Measurements from ENCODE around the gene LAMA2.
A peak's percentile ranks its signal among the peaks of the same experiment; 100 is the strongest.

Gene LAMA2

DNA sequence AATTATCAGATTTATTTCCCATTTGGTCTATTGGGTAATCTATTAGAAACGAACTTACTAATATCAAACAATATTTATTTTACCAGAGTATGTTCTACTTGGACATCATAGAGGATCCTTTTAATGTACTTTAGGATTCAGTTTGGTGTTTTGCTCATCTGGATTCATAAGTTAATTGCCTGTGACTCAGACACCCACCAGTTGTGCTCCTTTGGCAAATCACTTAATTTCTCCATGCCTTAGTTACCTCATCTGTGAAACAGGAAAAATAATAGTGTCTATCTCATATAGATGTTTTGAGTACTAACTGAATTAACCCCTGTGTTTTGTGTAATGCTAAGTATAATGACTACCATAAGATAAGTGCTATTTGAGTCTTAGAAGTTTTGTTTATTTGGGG is 292.1 kb downstream of the LAMA2 start:
- no peaks in the 10 kb centered on the region for H3K36me3 ChIP-seq (ENCODE audit: control insufficient read depth in 1 of 2, insufficient read depth in 2 of 2, low read depth in 1 of 2, low read length in 2 of 2)
- no peak overlapping the region for H2BK5ac ChIP-seq (ENCODE audit: low read depth, low read length, poor library complexity, severe bottlenecking)

DNA sequence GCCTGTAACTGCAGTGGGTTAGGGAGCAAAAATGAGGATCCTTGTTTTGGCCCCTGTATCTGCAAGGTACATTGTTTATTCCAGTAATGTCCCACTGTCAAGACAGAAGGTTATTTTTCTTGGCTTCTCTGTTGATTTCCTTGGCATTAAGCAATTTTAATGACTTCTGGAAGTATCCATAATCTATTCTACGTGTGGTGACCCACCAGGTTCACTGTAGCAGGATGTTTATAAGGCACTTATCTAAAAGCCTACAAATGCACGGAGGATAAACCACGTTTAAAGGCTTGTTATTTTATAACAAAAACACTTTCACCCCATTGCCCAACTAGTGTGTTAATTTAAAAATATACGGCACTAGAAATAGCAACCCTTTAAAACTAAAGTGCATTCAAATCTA is 294.9 kb downstream of the LAMA2 start:
- H2BK12ac ChIP-seq (ENCODE audit: low read length in 2 of 2): peak overlapping the region in 1 of 2 experiments; percentile 84
- no peaks in the 10 kb centered on the region for H3K4me1 ChIP-seq (ENCODE audit: control insufficient read depth, insufficient read depth, low read depth, low read length)
- no peaks in the 10 kb centered on the region for H3K79me1 ChIP-seq (replicated peaks; ENCODE audit: low read length, poor library complexity, severe bottlenecking)
- no peak for DNase-seq
- no peak overlapping the region for H3K14ac ChIP-seq (ENCODE audit: low read length in 2 of 2)
- H3K9ac ChIP-seq (ENCODE audit: low read length): no peak overlapping the region
- H4K91ac ChIP-seq (ENCODE audit: low read length): no peak overlapping the region
- no peaks in the 10 kb centered on the region for H3K36me3 ChIP-seq (ENCODE audit: control insufficient read depth in 1 of 2, insufficient read depth in 2 of 2, low read depth in 1 of 2, low read length in 2 of 2)
- H2BK5ac ChIP-seq (ENCODE audit: low read depth, low read length, poor library complexity, severe bottlenecking): no peak overlapping the region
- no peak overlapping the region for H3K4me2 ChIP-seq (ENCODE audit: low read length, poor library complexity, severe bottlenecking)
- H3K27me3 ChIP-seq (ENCODE audit: control insufficient read depth in 1 of 2, insufficient read depth in 1 of 2, low read length in 2 of 2): no peaks in the 10 kb centered on the region
- H3K4ac ChIP-seq (ENCODE audit: low read depth in 1 of 2, low read length in 2 of 2): no peak overlapping the region
- no peak overlapping the region for H2AK5ac ChIP-seq (ENCODE audit: low read length, severe bottlenecking)
- no peaks in the 10 kb centered on the region for H3K9me3 ChIP-seq (ENCODE audit: control insufficient read depth, low read length)
- no peak overlapping the region for H4K8ac ChIP-seq (ENCODE audit: low read length)
- no peak overlapping the region for H2BK120ac ChIP-seq (ENCODE audit: low read depth, low read length)
- H3K18ac ChIP-seq (ENCODE audit: low read depth in 1 of 2, low read length in 2 of 2): peak overlapping the region in 1 of 2 experiments; percentile 66
- 7% methylated on average over 3 of the region's 4 CpGs for WGBS
- no peak overlapping the region for H3K4me3 ChIP-seq (ENCODE audit: insufficient read depth in 1 of 2, low read depth in 1 of 2, low read length in 2 of 2)
- no peak overlapping the region for H3K27ac ChIP-seq (ENCODE audit: low read length, poor library complexity, severe bottlenecking)
- no peak overlapping the region for H2BK15ac ChIP-seq (ENCODE audit: low read depth, poor library complexity, severe bottlenecking)
- no peak overlapping the region for H3K23ac ChIP-seq (ENCODE audit: low read length in 2 of 2)
- no peak overlapping the region for H2AFZ ChIP-seq (ENCODE audit: low read depth, low read length)

More for the DNA sequence above, 292.1 kb downstream of the LAMA2 start:
- H2BK12ac ChIP-seq (ENCODE audit: low read length in 2 of 2): no peak overlapping the region
- no peaks in the 10 kb centered on the region for H3K9me3 ChIP-seq (ENCODE audit: control insufficient read depth, low read length)
- H4K8ac ChIP-seq (ENCODE audit: low read length): no peak overlapping the region
- DNase-seq: no peak
- H2AK5ac ChIP-seq (ENCODE audit: low read length, severe bottlenecking): no peak overlapping the region
- H2AFZ ChIP-seq (ENCODE audit: low read depth, low read length): no peak overlapping the region
- no peak overlapping the region for H2BK120ac ChIP-seq (ENCODE audit: low read depth, low read length)
- no peak overlapping the region for H3K18ac ChIP-seq (ENCODE audit: low read depth in 1 of 2, low read length in 2 of 2)
- WGBS: no CpG with 5 or more reads among the region's 1 CpG
- H3K4me3 ChIP-seq (ENCODE audit: insufficient read depth in 1 of 2, low read depth in 1 of 2, low read length in 2 of 2): no peak overlapping the region
- no peaks in the 10 kb centered on the region for H3K4me1 ChIP-seq (ENCODE audit: control insufficient read depth, insufficient read depth, low read depth, low read length)
- H3K4ac ChIP-seq (ENCODE audit: low read depth in 1 of 2, low read length in 2 of 2): no peak overlapping the region
- no peak overlapping the region for H4K91ac ChIP-seq (ENCODE audit: low read length)
- H3K4me2 ChIP-seq (ENCODE audit: low read length, poor library complexity, severe bottlenecking): no peak overlapping the region
- H3K27me3 ChIP-seq (ENCODE audit: control insufficient read depth in 1 of 2, insufficient read depth in 1 of 2, low read length in 2 of 2): no peaks in the 10 kb centered on the region
- H3K14ac ChIP-seq (ENCODE audit: low read length in 2 of 2): no peak overlapping the region
- H2BK15ac ChIP-seq (ENCODE audit: low read depth, poor library complexity, severe bottlenecking): no peak overlapping the region
- H3K27ac ChIP-seq (ENCODE audit: low read length, poor library complexity, severe bottlenecking): no peak overlapping the region
- H3K9ac ChIP-seq (ENCODE audit: low read length): no peak overlapping the region
- H3K79me1 ChIP-seq (replicated peaks; ENCODE audit: low read length, poor library complexity, severe bottlenecking): no peaks in the 10 kb centered on the region
- H3K23ac ChIP-seq (ENCODE audit: low read length in 2 of 2): no peak overlapping the region

DNA sequence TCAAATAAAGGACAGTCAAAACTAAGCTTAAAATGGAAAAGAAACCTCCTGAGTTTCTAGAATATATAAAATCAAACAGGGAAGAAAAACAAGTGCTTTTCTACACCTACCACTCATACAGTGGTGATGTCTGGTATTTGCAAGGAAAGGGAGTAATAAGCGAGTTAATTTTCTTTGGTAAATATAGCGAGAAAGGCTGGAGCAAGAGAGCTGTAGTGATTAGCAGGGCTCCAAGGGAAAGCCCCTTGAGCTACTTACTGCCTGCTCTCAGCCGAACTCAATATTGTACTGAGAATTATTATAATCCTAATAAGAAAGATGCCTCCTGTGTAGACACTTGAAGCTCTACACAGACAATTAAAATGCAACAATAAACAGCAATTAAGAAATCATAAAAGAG is 296.3 kb downstream of the LAMA2 start:
- no peak overlapping the region for H3K4me2 ChIP-seq (ENCODE audit: low read length, poor library complexity, severe bottlenecking)
- H2BK5ac ChIP-seq (ENCODE audit: low read depth, low read length, poor library complexity, severe bottlenecking): no peak overlapping the region
- H4K8ac ChIP-seq (ENCODE audit: low read length): no peak overlapping the region
- no peak overlapping the region for H3K23ac ChIP-seq (ENCODE audit: low read length in 2 of 2)
- H3K36me3 ChIP-seq (ENCODE audit: control insufficient read depth in 1 of 2, insufficient read depth in 2 of 2, low read depth in 1 of 2, low read length in 2 of 2): no peaks in the 10 kb centered on the region
- no peak overlapping the region for H3K14ac ChIP-seq (ENCODE audit: low read length in 2 of 2)
- H3K4me1 ChIP-seq (ENCODE audit: control insufficient read depth, insufficient read depth, low read depth, low read length): no peaks in the 10 kb centered on the region
- H3K79me1 ChIP-seq (replicated peaks; ENCODE audit: low read length, poor library complexity, severe bottlenecking): no peaks in the 10 kb centered on the region
- H3K4ac ChIP-seq (ENCODE audit: low read depth in 1 of 2, low read length in 2 of 2): no peak overlapping the region
- H3K27me3 ChIP-seq (ENCODE audit: control insufficient read depth in 1 of 2, insufficient read depth in 1 of 2, low read length in 2 of 2): no peaks in the 10 kb centered on the region
- H3K9ac ChIP-seq (ENCODE audit: low read length): no peak overlapping the region
- 100% methylated on average over 1 of the region's 3 CpGs for WGBS
- no peak overlapping the region for H3K18ac ChIP-seq (ENCODE audit: low read depth in 1 of 2, low read length in 2 of 2)
- H2BK12ac ChIP-seq (ENCODE audit: low read length in 2 of 2): no peak overlapping the region
- no peak overlapping the region for H3K27ac ChIP-seq (ENCODE audit: low read length, poor library complexity, severe bottlenecking)
- no peak overlapping the region for H2BK15ac ChIP-seq (ENCODE audit: low read depth, poor library complexity, severe bottlenecking)
- H2AK5ac ChIP-seq (ENCODE audit: low read length, severe bottlenecking): no peak overlapping the region
- H3K9me3 ChIP-seq (ENCODE audit: control insufficient read depth, low read length): no peaks in the 10 kb centered on the region
- no peak overlapping the region for H2BK120ac ChIP-seq (ENCODE audit: low read depth, low read length)
- H3K4me3 ChIP-seq (ENCODE audit: insufficient read depth in 1 of 2, low read depth in 1 of 2, low read length in 2 of 2): no peak overlapping the region
- H4K91ac ChIP-seq (ENCODE audit: low read length): no peak overlapping the region
- H2AFZ ChIP-seq (ENCODE audit: low read depth, low read length): no peak overlapping the region
- DNase-seq: no peak

DNA sequence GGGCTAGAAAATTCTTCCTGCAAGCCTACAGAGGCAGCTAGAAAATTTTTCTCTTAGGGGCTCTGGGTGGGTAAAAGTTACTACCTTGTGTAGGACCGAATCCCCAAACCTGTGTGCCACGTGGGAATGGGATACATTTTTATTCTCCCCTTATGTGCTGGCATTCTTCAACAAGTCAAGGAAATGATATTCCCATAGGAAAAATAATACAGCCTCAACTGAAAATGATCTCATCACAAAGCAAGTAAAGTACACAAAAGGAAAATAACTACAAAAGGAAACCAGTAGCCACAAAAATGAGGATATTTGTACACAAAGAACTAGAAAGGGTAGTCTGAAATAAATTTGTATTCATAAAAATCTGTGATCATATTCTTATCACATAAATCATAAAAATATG is 298.1 kb downstream of the LAMA2 start:
- Histone ChIP-seq H3K23ac (ENCODE audit: low read length in 2 of 2) (no peak overlapping the region), H3K4me2 (ENCODE audit: low read length, poor library complexity, severe bottlenecking) (no peak overlapping the region), H2BK120ac (ENCODE audit: low read depth, low read length) (no peak overlapping the region), H2BK15ac (ENCODE audit: low read depth, poor library complexity, severe bottlenecking) (no peak overlapping the region), H3K27ac (ENCODE audit: low read length, poor library complexity, severe bottlenecking) (no peak overlapping the region), H3K4ac (ENCODE audit: low read depth in 1 of 2, low read length in 2 of 2) (peak overlapping the region in 1 of 2 experiments; percentile 10), H3K9me3 (ENCODE audit: control insufficient read depth, low read length) (no peaks in the 10 kb centered on the region), H3K79me1 (replicated peaks; ENCODE audit: low read length, poor library complexity, severe bottlenecking) (no peaks in the 10 kb centered on the region), H3K9ac (ENCODE audit: low read length) (peak overlapping the region; percentile 20), H2AK5ac (ENCODE audit: low read length, severe bottlenecking) (no peak overlapping the region), H3K36me3 (ENCODE audit: control insufficient read depth in 1 of 2, insufficient read depth in 2 of 2, low read depth in 1 of 2, low read length in 2 of 2) (no peaks in the 10 kb centered on the region), H2BK12ac (ENCODE audit: low read length in 2 of 2) (peak overlapping the region in 1 of 2 experiments; percentile 61), H4K8ac (ENCODE audit: low read length) (no peak overlapping the region), H3K18ac (ENCODE audit: low read depth in 1 of 2, low read length in 2 of 2) (peak overlapping the region in 1 of 2 experiments; percentile 37), H3K27me3 (ENCODE audit: control insufficient read depth in 1 of 2, insufficient read depth in 1 of 2, low read length in 2 of 2) (no peaks in the 10 kb centered on the region), H3K4me1 (ENCODE audit: control insufficient read depth, insufficient read depth, low read depth, low read length) (no peaks in the 10 kb centered on the region), H4K91ac (ENCODE audit: low read length) (no peak overlapping the region), H3K4me3 (ENCODE audit: insufficient read depth in 1 of 2, low read depth in 1 of 2, low read length in 2 of 2) (no peak overlapping the region), H2AFZ (ENCODE audit: low read depth, low read length) (no peak overlapping the region), H2BK5ac (ENCODE audit: low read depth, low read length, poor library complexity, severe bottlenecking) (no peak overlapping the region), H3K14ac (ENCODE audit: low read length in 2 of 2) (no peak overlapping the region)
- WGBS: 83% methylated on average over 2 of the region's 2 CpGs
- DNase-seq: no peak

All from mesenchymal stem cell (in vitro differentiated cells and primary cell).